B cell (primary cell): ENCODE results near the gene PLXNA1. TPM values are rescaled to one million over a fixed set of nuclear protein-coding genes. Genes with fewer than 3 reads are reported as not detected.

Source experiments
- ATAC-seq: fragments of 200-7000 bp; cut with Tn5 transposase; one replicate; pipeline ENCODE4 v1.10.0; 2021; ENCODE audit warnings: low read depth, mild to moderate bottlenecking, moderate number of reproducible peaks, moderate library complexity
- CTCF ChIA-PET: fragments of 350-600 bp; sonication (Branson Sonifier 250); formaldehyde crosslinking; loops from one replicate; lab custom pipeline; 2021; ENCODE audit warnings: antibody characterized with exemption, inconsistent platforms; lab: Charles Lee
- POLR2A ChIA-PET: fragments of 350-600 bp; sonication (Branson Sonifier 250); formaldehyde crosslinking; loops from one replicate; lab custom pipeline; 2021; ENCODE audit warnings: antibody characterized with exemption; lab: Charles Lee
- DNase-seq: peaks from one replicate; pipeline ENCODE4 v3.0.0; 2013
- H2AFZ ChIP-seq: 2 replicates; pipeline ENCODE4 v1.6.1; 2012; ENCODE audit warnings: mild to moderate bottlenecking, low read depth, low read length; ENCODE audit not compliant: insufficient read depth, poor library complexity, severe bottlenecking
- H3K27ac ChIP-seq, 2 donors: 1 replicate in 1 of 2; 2 replicates in 1 of 2; pipeline ENCODE4 v1.5.1; 2012 to 2013; ENCODE audit warnings: low read length in 2 of 2, mild to moderate bottlenecking in 2 of 2, moderate library complexity in 1 of 2
- H3K27me3 ChIP-seq, 4 experiments: fragments of 200-600 bp in 1 of 4; sonication (generic) in 1 of 4; replicated peaks in 1 of 4; 1 replicate in 2 of 4; 2 replicates in 2 of 4; pipeline versions ENCODE4 v1.6.1 to v1.7.0; 2013 to 2016; ENCODE audit warnings: low read length in 3 of 4, mild to moderate bottlenecking in 2 of 4, mixed read lengths in 1 of 4, moderate library complexity in 1 of 4; ENCODE audit not compliant: insufficient read depth in 4 of 4, control insufficient read depth in 3 of 4; ENCODE audit errors: control extremely low read depth in 1 of 4
- H3K36me3 ChIP-seq, 2 experiments: replicated peaks in 1 of 2; 1 replicate in 1 of 2; 2 replicates in 1 of 2; pipeline versions ENCODE4 v1.6.1 to v1.7.1; 2013; ENCODE audit warnings: low read length in 1 of 2; ENCODE audit not compliant: insufficient read depth in 2 of 2, control insufficient read depth in 1 of 2; ENCODE audit errors: control extremely low read depth in 1 of 2, extremely low read depth in 1 of 2
- H3K4me1 ChIP-seq, 2 donors: fragments of 200-600 bp in 1 of 2; sonication (generic) in 1 of 2; 1 replicate in 1 of 2; 2 replicates in 1 of 2; pipeline versions ENCODE4 v1.5.1 to v1.6.1; 2013 to 2017; ENCODE audit warnings: low read length in 2 of 2; ENCODE audit not compliant: control insufficient read depth in 2 of 2, insufficient read depth in 2 of 2
- H3K4me2 ChIP-seq: replicated peaks from 2 replicates; pipeline ENCODE3; 2012; ENCODE audit warnings: mild to moderate bottlenecking, low read depth, low read length; ENCODE audit not compliant: poor library complexity, severe bottlenecking
- H3K4me3 ChIP-seq, 5 experiments: fragments of 200-600 bp in 1 of 5; sonication (generic) in 1 of 5; 1 replicate in 3 of 5; 2 replicates in 2 of 5; pipeline versions ENCODE4 v1.5.1 to v1.7.0; 2011 to 2016; ENCODE audit warnings: low read length in 4 of 5, mild to moderate bottlenecking in 4 of 5, low read depth in 2 of 5, control low read depth in 1 of 5, moderate library complexity in 1 of 5; ENCODE audit not compliant: insufficient read depth in 1 of 5; ENCODE audit errors: control extremely low read depth in 1 of 5, extremely low read depth in 1 of 5
- H3K79me2 ChIP-seq: fragments of 200-600 bp; sonication (generic); one replicate; pipeline ENCODE4 v1.6.0; 2016; ENCODE audit warnings: low read length; ENCODE audit not compliant: control insufficient read depth, insufficient read depth
- H3K9ac ChIP-seq: fragments of 200-600 bp; sonication (generic); 2 replicates; pipeline ENCODE4 v1.6.1; 2017; ENCODE audit warnings: mild to moderate bottlenecking, low read length, moderate library complexity
- H3K9me3 ChIP-seq, 3 donors: one replicate each; pipeline versions ENCODE4 v1.6.1 to v1.7.1; 2013; ENCODE audit warnings: low read length in 2 of 3; ENCODE audit not compliant: control insufficient read depth in 2 of 3, insufficient read depth in 1 of 3; ENCODE audit errors: control extremely low read depth in 1 of 3
- H4K20me1 ChIP-seq: 2 replicates; pipeline ENCODE4 v1.6.0; 2012; ENCODE audit warnings: mild to moderate bottlenecking, low read length; ENCODE audit not compliant: insufficient read depth, control insufficient read depth, poor library complexity, severe bottlenecking
- H3K27ac Mint-ChIP-seq: one replicate; pipeline ENCODE4 v1.8.0; 2021; ENCODE audit warnings: mixed read lengths
- H3K27me3 Mint-ChIP-seq: one replicate; pipeline ENCODE4 v1.8.0; 2021; ENCODE audit warnings: mixed read lengths
- H3K4me1 Mint-ChIP-seq: one replicate; pipeline ENCODE4 v1.8.0; 2021; ENCODE audit warnings: mixed read lengths
- H3K4me3 Mint-ChIP-seq: one replicate; pipeline ENCODE4 v1.8.0; 2021; ENCODE audit warnings: mixed read lengths
- H3K9me3 Mint-ChIP-seq: one replicate; pipeline ENCODE4 v1.8.0; 2022; ENCODE audit warnings: mixed read lengths; ENCODE audit not compliant: insufficient read depth
- EZH2 ChIP-seq: IDR thresholded peaks from 2 replicates; pipeline ENCODE4 v1.6.1; 2012; ENCODE audit warnings: borderline replicate concordance, low read depth, mild to moderate bottlenecking, moderate library complexity, low read length; ENCODE audit not compliant: insufficient read depth, poor library complexity, severe bottlenecking
- WGBS: methylation state at CpG from one replicate; pipeline ENCODE4 v1.1.5; 2013; ENCODE audit warnings: missing lambda C conversion rate; ENCODE audit not compliant: insufficient coverage; 5-methylcytosine and 5-hydroxymethylcytosine counted together
- intact Hi-C: fragments of 100-400 bp; cut with micrococcal nuclease; formaldehyde crosslinking; loops from one replicate; pipeline ENCODE4 v1.10.0; 2022
- polyA plus RNA-seq: library from polyadenylated mRNA; depleted of rRNA; stranded (reverse); fragments of >200 nt; gene quantifications from 2 replicates; pipeline ENCODE4 v1.2.3, GENCODE V29; 2012
- total RNA-seq, 2 donors: library from RNA; stranded (reverse); fragments of 120-200 nt in 1 of 2; gene quantifications; 1 replicate in 1 of 2; 2 replicates in 1 of 2; pipeline versions ENCODE4 v1.2.3 to v1.2.4, GENCODE V29; 2013 to 2022
- TF ChIP-seq, protein P1 (sequence below): fragments of 200-600 bp; IDR thresholded peaks from one replicate; pipeline ENCODE4 v1.8.0; 2022; ENCODE audit warnings: antibody characterized with exemption, mild to moderate bottlenecking

Gene PLXNA1
- total and polyA plus RNA-seq, 2 donors (not counting 1 experiment from before 2014, with no cell fraction given): 6.7 to 22.3 TPM

DNA sequence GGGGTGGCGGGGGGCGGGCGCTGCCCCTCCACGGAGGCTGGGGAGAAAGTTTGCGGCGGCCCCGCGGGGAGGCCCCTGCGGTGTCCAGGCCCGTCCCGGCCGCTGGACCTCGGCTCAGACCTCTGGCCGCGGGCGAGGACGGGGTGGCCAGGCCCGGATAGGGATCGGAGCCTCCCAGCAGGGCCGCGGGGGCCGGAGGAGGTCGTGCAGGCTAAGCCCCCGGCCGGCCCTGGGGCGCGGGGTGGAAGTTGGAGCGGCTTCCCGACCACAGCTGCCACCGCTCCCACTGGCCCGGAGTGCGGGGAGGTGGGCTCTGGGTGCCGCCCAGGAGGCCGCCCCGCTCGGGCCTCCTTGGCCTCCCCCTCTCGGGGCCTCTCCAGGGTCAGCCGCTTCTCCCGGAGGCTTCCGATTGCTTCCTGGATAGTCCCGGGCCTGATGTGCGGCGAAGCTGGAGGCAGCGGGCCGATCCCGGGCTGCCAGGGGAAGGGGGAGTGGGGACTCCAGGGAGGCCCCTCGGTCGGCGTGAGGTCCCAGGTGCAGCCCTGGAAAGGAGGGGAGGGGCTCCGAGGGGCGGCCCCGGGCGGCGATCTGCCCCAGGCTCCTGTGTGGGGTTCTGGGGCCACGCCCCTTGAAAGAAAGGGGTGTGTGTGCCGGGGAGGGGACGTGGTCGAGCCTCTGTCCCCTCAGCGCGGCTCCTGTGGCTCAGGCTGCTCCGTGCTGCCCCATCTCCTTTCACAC, 907 bp downstream of the PLXNA1 start:
- peak overlapping the region; percentile 71 for H2AFZ ChIP-seq
- peak overlapping the region in 4 of 5 experiments; percentile 45 to 74 (median 60) for H3K4me3 ChIP-seq
- H3K4me2 ChIP-seq: peak overlapping the region; percentile 100
- peak overlapping the region in 1 of 2 donors; percentile 11 for H3K27ac ChIP-seq
- TF ChIP-seq, protein P1, sequence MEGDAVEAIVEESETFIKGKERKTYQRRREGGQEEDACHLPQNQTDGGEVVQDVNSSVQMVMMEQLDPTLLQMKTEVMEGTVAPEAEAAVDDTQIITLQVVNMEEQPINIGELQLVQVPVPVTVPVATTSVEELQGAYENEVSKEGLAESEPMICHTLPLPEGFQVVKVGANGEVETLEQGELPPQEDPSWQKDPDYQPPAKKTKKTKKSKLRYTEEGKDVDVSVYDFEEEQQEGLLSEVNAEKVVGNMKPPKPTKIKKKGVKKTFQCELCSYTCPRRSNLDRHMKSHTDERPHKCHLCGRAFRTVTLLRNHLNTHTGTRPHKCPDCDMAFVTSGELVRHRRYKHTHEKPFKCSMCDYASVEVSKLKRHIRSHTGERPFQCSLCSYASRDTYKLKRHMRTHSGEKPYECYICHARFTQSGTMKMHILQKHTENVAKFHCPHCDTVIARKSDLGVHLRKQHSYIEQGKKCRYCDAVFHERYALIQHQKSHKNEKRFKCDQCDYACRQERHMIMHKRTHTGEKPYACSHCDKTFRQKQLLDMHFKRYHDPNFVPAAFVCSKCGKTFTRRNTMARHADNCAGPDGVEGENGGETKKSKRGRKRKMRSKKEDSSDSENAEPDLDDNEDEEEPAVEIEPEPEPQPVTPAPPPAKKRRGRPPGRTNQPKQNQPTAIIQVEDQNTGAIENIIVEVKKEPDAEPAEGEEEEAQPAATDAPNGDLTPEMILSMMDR: no peak
- TF ChIP-seq EZH2: peak; percentile 85
- H3K27me3 ChIP-seq: peaks cover 0 to 30% (median 8%) of the 10 kb centered on the region in 4 experiments
- 2% methylated on average over 60 of the region's 61 CpGs for WGBS
- H3K36me3 ChIP-seq: no peaks in the 10 kb centered on the region
- peak overlapping the region; percentile 60 for H3K4me3 Mint-ChIP-seq
- H3K27me3 Mint-ChIP-seq: peaks cover 5% of the 10 kb centered on the region
- peak; percentile 60 for DNase-seq
- H3K9me3 Mint-ChIP-seq: no peaks in the 10 kb centered on the region
- peak overlapping the region; percentile 72 for H3K9ac ChIP-seq
- no peak overlapping the region for H3K27ac Mint-ChIP-seq
- ChIA-PET CTCF (interaction anchor here (1.1 to 6.3 kb wide), 5 partner anchors 72 to 304 kb away, joined by 3 to 47 read pairs (median 4); no protein-coding TSS in a partner anchor), POLR2A (no interaction called here)
- peaks cover 19% of the 10 kb centered on the region for H3K4me1 Mint-ChIP-seq
- H3K79me2 ChIP-seq: no peaks in the 10 kb centered on the region
- H4K20me1 ChIP-seq: peaks cover 5% of the 10 kb centered on the region
- intact Hi-C loops: loop anchor here (5.0 to 10.0 kb wide), 5 partner anchors 462 to 1743 kb away; partner anchors contain the start of genes CHST13, KLF15, RAB7A and SEC61A1
- H3K9me3 ChIP-seq: peaks cover 0 to 9% (median 0%) of the 10 kb centered on the region in 3 donors
- peaks cover 17 to 24% of the 10 kb centered on the region in 2 donors for H3K4me1 ChIP-seq
- ATAC-seq: no peak
